ENCODE data around the gene GUK1.
A peak's percentile ranks its signal among the peaks of the same experiment; 100 is the strongest.
"Not testable (repeated sequence)": the region's sequence is repeated elsewhere in the genome, so short reads cannot be mapped to it uniquely, and the experiment has no call there.

Gene GUK1

GRCh38 chr1:228162286-228163006 lies 22.4 kb downstream of the GUK1 start:
- no peak for DNase-seq (ENCODE audit: low read depth, low spot score)

- peak; percentile 32 for DNase-seq (ENCODE audit: low read depth, low spot score)
Observed at GRCh38 chr1:228163007-228163753, 23.1 kb downstream of the GUK1 start.

GRCh38 chr1:228163776-228164519 lies 23.9 kb downstream of the GUK1 start:
- no peak for DNase-seq (ENCODE audit: low read depth, low spot score)

GRCh38 chr1:228164561-228165371 lies 24.7 kb downstream of the GUK1 start:
- DNase-seq (ENCODE audit: low read depth, low spot score): no peak

- peak; percentile 100 for DNase-seq (ENCODE audit: low read depth, low spot score)
Observed at GRCh38 chr1:228165372-228166169, 25.5 kb downstream of the GUK1 start, which contains the start of gene IBA57. Gene IBA57 (plus strand): TSS chr1:228165804. CDS start chr1:228165817, 13 bp downstream.

- DNase-seq (ENCODE audit: low read depth, low spot score): peak; percentile 76
Observed at GRCh38 chr1:228166170-228166936, 26.3 kb downstream of the GUK1 start.

- no peak for DNase-seq (ENCODE audit: low read depth, low spot score)
Observed at GRCh38 chr1:228168563-228169270, 28.6 kb downstream of the GUK1 start.

- no peak for DNase-seq (ENCODE audit: low read depth, low spot score)
Observed at GRCh38 chr1:228169345-228169744, 29.3 kb downstream of the GUK1 start.

GRCh38 chr1:228170666-228171065 lies 30.6 kb downstream of the GUK1 start:
- no peak for DNase-seq (ENCODE audit: low read depth, low spot score)

- no peak for DNase-seq (ENCODE audit: low read depth, low spot score)
Observed at GRCh38 chr1:228171221-228171891, 31.3 kb downstream of the GUK1 start.

GRCh38 chr1:228172591-228173527 lies 32.8 kb downstream of the GUK1 start:
- no peak for DNase-seq (ENCODE audit: low read depth, low spot score)

GRCh38 chr1:228173528-228174481 lies 33.7 kb downstream of the GUK1 start:
- DNase-seq (ENCODE audit: low read depth, low spot score): not testable (repeated sequence)

GRCh38 chr1:228174482-228175315 lies 34.6 kb downstream of the GUK1 start:
- no peak for DNase-seq (ENCODE audit: low read depth, low spot score)

GRCh38 chr1:228175316-228176023 lies 35.4 kb downstream of the GUK1 start:
- DNase-seq (ENCODE audit: low read depth, low spot score): no peak

- no peak for DNase-seq (ENCODE audit: low read depth, low spot score)
Observed at GRCh38 chr1:228176024-228176395, 35.9 kb downstream of the GUK1 start.
